OCI-LY7 (cell line): ENCODE results near the gene ADAM20. TPM values are rescaled to one million over a fixed set of nuclear protein-coding genes. Genes with fewer than 3 reads are reported as not detected.

Source experiments
- BruUV-seq: library from RNA; stranded (reverse); fragments of 400-500 nt; replicated peaks from 2 replicates; lab custom pipeline; 2021; lab: Mats Ljungman, UMichigan
- CTCF ChIA-PET: fragments of 300-600 bp; sonication (Branson Sonifier 250); formaldehyde crosslinking; loops from one replicate; lab custom pipeline; 2022; ENCODE audit warnings: antibody characterized with exemption; ENCODE audit not compliant: unreplicated experiment; lab: Charles Lee
- POLR2A ChIA-PET: fragments of 300-600 bp; sonication (Branson Sonifier 250); formaldehyde crosslinking; loops from one replicate; lab custom pipeline; 2022; ENCODE audit warnings: antibody characterized with exemption; lab: Charles Lee
- DNase-seq: peaks from one replicate; pipeline ENCODE4 v3.0.0-alpha.2; 2015; ENCODE audit warnings: low spot score
- H2AFZ ChIP-seq: fragments of 200-600 bp; sonication (generic), shearing (Covaris generic); 2 replicates; pipeline ENCODE4 v1.6.1; 2014; ENCODE audit warnings: mild to moderate bottlenecking, antibody characterized with exemption, low read length, moderate library complexity
- H3K27ac ChIP-seq: fragments of 200-600 bp; sonication (generic); 2 replicates; pipeline ENCODE4 v1.5.1; 2014; ENCODE audit warnings: mixed run types, low read depth, mild to moderate bottlenecking, moderate library complexity, low read length, inconsistent platforms; ENCODE audit not compliant: poor library complexity, severe bottlenecking
- H3K36me3 ChIP-seq: fragments of 200-600 bp; sonication (generic); 2 replicates; pipeline ENCODE4 v1.6.1; 2014; ENCODE audit warnings: mild to moderate bottlenecking, antibody characterized with exemption, low read length, moderate library complexity, mixed read lengths; ENCODE audit not compliant: insufficient read depth
- H3K4me1 ChIP-seq: fragments of 200-600 bp; sonication (generic); 2 replicates; pipeline ENCODE4 v1.5.1; 2014; ENCODE audit warnings: mild to moderate bottlenecking, low read length; ENCODE audit not compliant: insufficient read depth, poor library complexity, severe bottlenecking
- H3K4me2 ChIP-seq: fragments of 200-600 bp; sonication (generic); 2 replicates; pipeline ENCODE4 v1.6.1; 2014; ENCODE audit warnings: mild to moderate bottlenecking, low read length
- H3K4me3 ChIP-seq: fragments of 200-600 bp; sonication (generic); 2 replicates; pipeline ENCODE4 v1.5.1; 2014; ENCODE audit warnings: mild to moderate bottlenecking, low read depth, low read length; ENCODE audit not compliant: poor library complexity, severe bottlenecking
- H3K79me2 ChIP-seq: fragments of 200-600 bp; sonication (generic); 2 replicates; pipeline ENCODE4 v1.6.1; 2016; ENCODE audit warnings: low read depth, mild to moderate bottlenecking, low read length, moderate library complexity, mixed read lengths; ENCODE audit not compliant: insufficient read depth
- H3K9me2 ChIP-seq: fragments of 200-600 bp; sonication (generic); 2 replicates; pipeline ENCODE4 v1.6.1; 2016; ENCODE audit warnings: mild to moderate bottlenecking, low read length, mixed read lengths; ENCODE audit not compliant: insufficient read depth
- H3K9me3 ChIP-seq: fragments of 200-600 bp; sonication (generic); 2 replicates; pipeline ENCODE4 v1.6.1; 2014; ENCODE audit warnings: mild to moderate bottlenecking, mixed run types, low read length, mixed read lengths
- H4K20me1 ChIP-seq: fragments of 200-600 bp; sonication (generic); 2 replicates; pipeline ENCODE4 v1.6.1; 2014; ENCODE audit warnings: mild to moderate bottlenecking, antibody characterized with exemption, low read length, moderate library complexity, mixed read lengths; ENCODE audit not compliant: insufficient read depth
- CTCF ChIP-seq: fragments of 200-600 bp; sonication (generic); conservative IDR thresholded peaks from 2 replicates; pipeline ENCODE4 v1.5.1; 2014; ENCODE audit warnings: mild to moderate bottlenecking, antibody characterized with exemption, low read length, moderate library complexity, mixed read lengths
- EZH2phosphoT487 ChIP-seq: fragments of 200-600 bp; sonication (generic); IDR thresholded peaks from 2 replicates; pipeline ENCODE4 v1.6.1; 2018; ENCODE audit warnings: low read depth, borderline replicate concordance, mild to moderate bottlenecking, mixed run types, antibody characterized with exemption, low read length, moderate library complexity, mixed read lengths
- intact Hi-C: fragments of 100-400 bp; cut with micrococcal nuclease; formaldehyde crosslinking; loops from one replicate; pipeline ENCODE4 v1.10.0; 2022; ENCODE audit not compliant: unreplicated experiment
- total RNA-seq, 2 experiments: library from RNA; depleted of rRNA in 1 of 2; stranded (reverse); fragments of >200 nt in 1 of 2; shearing (Covaris generic) in 1 of 2; gene quantifications; 2 replicates each; pipeline ENCODE4 v1.2.3, GENCODE V29; 2014 to 2022

ADAM20 gene
- total RNA-seq, 2 experiments from 2014 or later = 0.23 to 0.88 TPM

GRCh38 chr14:70558356-70558755, 23.6 kb upstream of the ADAM20 start:
- BruUV-seq = no TSS peak
- H3K9me3 ChIP-seq = peaks cover 6% of the 10 kb centered on the region
- ChIA-PET POLR2A (no interaction called here), CTCF (no interaction called here)
- intact Hi-C loops = no loop called here
- no peaks in the 10 kb centered on the region for H3K9me2 ChIP-seq
- DNase-seq = no peak
- TF ChIP-seq EZH2phosphoT487 (no peak), CTCF (no peak)
- H3K4me3 ChIP-seq = no peak overlapping the region
- no peaks in the 10 kb centered on the region for H3K4me1 ChIP-seq
- no peaks in the 10 kb centered on the region for H3K79me2 ChIP-seq
- no peak overlapping the region for H3K4me2 ChIP-seq
- peaks cover 14% of the 10 kb centered on the region for H3K36me3 ChIP-seq
- no peak overlapping the region for H2AFZ ChIP-seq
- H4K20me1 ChIP-seq = no peaks in the 10 kb centered on the region
- H3K27ac ChIP-seq = no peak overlapping the region

- H3K9me2 ChIP-seq = no peaks in the 10 kb centered on the region
- intact Hi-C loops = no loop called here
- H3K36me3 ChIP-seq = no peaks in the 10 kb centered on the region
- CTCF ChIA-PET = no interaction called here
- H3K27ac ChIP-seq = no peak overlapping the region
- H2AFZ ChIP-seq = no peak overlapping the region
- no peak overlapping the region for H3K4me3 ChIP-seq
- POLR2A ChIA-PET = no interaction called here
- no peak overlapping the region for H3K4me2 ChIP-seq
- no peak for DNase-seq
- no peaks in the 10 kb centered on the region for H4K20me1 ChIP-seq
- no TSS peak for BruUV-seq
- H3K9me3 ChIP-seq = no peaks in the 10 kb centered on the region
- no peaks in the 10 kb centered on the region for H3K79me2 ChIP-seq
- H3K4me1 ChIP-seq = no peaks in the 10 kb centered on the region
- TF ChIP-seq EZH2phosphoT487 = no peak
- TF ChIP-seq CTCF = no peak
Observed at GRCh38 chr14:70555890-70556289, 21.1 kb upstream of the ADAM20 start.

GRCh38 chr14:70538087-70538486, 3.3 kb upstream of the ADAM20 start:
- Histone ChIP-seq H4K20me1 (no peaks in the 10 kb centered on the region), H3K9me3 (no peaks in the 10 kb centered on the region), H3K36me3 (no peaks in the 10 kb centered on the region), H3K79me2 (no peaks in the 10 kb centered on the region), H2AFZ (no peak overlapping the region), H3K4me3 (no peak overlapping the region), H3K4me1 (no peaks in the 10 kb centered on the region), H3K27ac (no peak overlapping the region), H3K4me2 (no peak overlapping the region), H3K9me2 (no peaks in the 10 kb centered on the region)
- no peak for DNase-seq
- no TSS peak for BruUV-seq
- ChIA-PET CTCF (no interaction called here), POLR2A (no interaction called here)
- TF ChIP-seq EZH2phosphoT487 (no peak), CTCF (no peak)
- intact Hi-C loops = no loop called here
